MM.1S (cell line): ENCODE results near the gene CLTB.

ENCODE experiments used
- EZH2 ChIP-seq: fragments of 300-600 bp; sonication (generic); optimal IDR thresholded peaks from 2 replicates; pipeline ENCODE3; 2017; ENCODE audit warnings: low read depth, mild to moderate bottlenecking, antibody characterized with exemption, low read length, mixed read lengths
- TF ChIP-seq, protein P1 (sequence below): fragments of 300-600 bp; sonication (generic); IDR thresholded peaks from 2 replicates; pipeline ENCODE4 v1.5.1; 2016; ENCODE audit warnings: antibody characterized with exemption, low read length, mixed read lengths

DNA sequence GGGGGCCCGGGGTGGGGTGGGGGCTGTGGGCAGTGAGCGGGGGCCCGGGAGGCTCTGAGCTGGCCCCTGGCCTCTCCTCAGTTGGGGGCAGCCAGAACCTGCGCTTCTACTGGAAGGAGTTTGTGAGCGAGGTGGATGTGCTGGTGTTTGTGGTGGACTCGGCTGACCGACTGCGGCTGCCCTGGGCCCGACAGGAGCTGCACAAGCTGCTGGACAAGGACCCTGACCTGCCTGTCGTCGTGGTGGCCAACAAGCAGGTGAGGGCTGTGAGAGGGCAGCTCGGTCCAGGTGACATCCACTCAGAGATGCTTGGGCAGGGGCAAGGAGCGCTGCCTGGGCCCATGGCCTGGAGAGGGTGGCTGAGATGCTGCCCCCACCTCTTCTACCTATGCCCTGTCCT lies 47.6 kb downstream of the CLTB start:
- TF ChIP-seq, protein P1, sequence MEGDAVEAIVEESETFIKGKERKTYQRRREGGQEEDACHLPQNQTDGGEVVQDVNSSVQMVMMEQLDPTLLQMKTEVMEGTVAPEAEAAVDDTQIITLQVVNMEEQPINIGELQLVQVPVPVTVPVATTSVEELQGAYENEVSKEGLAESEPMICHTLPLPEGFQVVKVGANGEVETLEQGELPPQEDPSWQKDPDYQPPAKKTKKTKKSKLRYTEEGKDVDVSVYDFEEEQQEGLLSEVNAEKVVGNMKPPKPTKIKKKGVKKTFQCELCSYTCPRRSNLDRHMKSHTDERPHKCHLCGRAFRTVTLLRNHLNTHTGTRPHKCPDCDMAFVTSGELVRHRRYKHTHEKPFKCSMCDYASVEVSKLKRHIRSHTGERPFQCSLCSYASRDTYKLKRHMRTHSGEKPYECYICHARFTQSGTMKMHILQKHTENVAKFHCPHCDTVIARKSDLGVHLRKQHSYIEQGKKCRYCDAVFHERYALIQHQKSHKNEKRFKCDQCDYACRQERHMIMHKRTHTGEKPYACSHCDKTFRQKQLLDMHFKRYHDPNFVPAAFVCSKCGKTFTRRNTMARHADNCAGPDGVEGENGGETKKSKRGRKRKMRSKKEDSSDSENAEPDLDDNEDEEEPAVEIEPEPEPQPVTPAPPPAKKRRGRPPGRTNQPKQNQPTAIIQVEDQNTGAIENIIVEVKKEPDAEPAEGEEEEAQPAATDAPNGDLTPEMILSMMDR = no peak
- no peak for TF ChIP-seq EZH2
